ENCODE results near the gene TCF25. TPM values are rescaled to one million over a fixed set of nuclear protein-coding genes. Genes with fewer than 3 reads are reported as not detected.

Gene TCF25
- total and polyA plus RNA-seq, 2 experiments from 2014 or later = 95.4 to 143 TPM

DNA sequence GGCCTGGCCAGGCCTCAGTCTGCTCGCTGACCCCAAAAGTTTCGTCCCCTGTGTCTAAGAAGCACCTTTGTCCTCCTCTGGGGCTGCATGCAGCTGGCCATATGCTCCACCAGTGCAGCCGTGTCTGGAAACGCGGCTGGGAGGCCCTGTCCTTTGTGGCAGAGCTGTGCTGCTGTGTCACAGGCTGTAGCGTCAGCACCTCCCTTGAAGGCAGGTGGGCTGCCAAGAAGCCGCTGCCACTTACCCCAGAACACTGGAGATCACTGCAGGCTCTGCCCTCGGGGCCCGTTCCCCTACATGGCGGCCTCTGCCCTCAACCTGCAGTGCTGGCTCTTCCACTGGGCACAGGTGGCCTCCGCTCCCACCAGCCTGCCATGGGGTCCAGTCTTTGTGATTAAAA lies 29.6 kb downstream of the TCF25 start (continued):
- TF ChIP-seq, protein P1, sequence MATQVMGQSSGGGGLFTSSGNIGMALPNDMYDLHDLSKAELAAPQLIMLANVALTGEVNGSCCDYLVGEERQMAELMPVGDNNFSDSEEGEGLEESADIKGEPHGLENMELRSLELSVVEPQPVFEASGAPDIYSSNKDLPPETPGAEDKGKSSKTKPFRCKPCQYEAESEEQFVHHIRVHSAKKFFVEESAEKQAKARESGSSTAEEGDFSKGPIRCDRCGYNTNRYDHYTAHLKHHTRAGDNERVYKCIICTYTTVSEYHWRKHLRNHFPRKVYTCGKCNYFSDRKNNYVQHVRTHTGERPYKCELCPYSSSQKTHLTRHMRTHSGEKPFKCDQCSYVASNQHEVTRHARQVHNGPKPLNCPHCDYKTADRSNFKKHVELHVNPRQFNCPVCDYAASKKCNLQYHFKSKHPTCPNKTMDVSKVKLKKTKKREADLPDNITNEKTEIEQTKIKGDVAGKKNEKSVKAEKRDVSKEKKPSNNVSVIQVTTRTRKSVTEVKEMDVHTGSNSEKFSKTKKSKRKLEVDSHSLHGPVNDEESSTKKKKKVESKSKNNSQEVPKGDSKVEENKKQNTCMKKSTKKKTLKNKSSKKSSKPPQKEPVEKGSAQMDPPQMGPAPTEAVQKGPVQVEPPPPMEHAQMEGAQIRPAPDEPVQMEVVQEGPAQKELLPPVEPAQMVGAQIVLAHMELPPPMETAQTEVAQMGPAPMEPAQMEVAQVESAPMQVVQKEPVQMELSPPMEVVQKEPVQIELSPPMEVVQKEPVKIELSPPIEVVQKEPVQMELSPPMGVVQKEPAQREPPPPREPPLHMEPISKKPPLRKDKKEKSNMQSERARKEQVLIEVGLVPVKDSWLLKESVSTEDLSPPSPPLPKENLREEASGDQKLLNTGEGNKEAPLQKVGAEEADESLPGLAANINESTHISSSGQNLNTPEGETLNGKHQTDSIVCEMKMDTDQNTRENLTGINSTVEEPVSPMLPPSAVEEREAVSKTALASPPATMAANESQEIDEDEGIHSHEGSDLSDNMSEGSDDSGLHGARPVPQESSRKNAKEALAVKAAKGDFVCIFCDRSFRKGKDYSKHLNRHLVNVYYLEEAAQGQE (IDR thresholded peaks at IDR 0.05; ENCODE audit: unreplicated experiment) = no peak
- TF ChIP-seq CREB1 (CRISPR knock-in tag; IDR thresholded peaks at IDR 0.05; ENCODE audit: low read depth) = no peak
- TF ChIP-seq POLR2AphosphoS5 (IDR thresholded peaks at IDR 0.05; ENCODE audit: low read depth) = no peak
- TF ChIP-seq ZNF331 (CRISPR knock-in tag; IDR thresholded peaks at IDR 0.05; ENCODE audit: low read depth) = no peak

DNA sequence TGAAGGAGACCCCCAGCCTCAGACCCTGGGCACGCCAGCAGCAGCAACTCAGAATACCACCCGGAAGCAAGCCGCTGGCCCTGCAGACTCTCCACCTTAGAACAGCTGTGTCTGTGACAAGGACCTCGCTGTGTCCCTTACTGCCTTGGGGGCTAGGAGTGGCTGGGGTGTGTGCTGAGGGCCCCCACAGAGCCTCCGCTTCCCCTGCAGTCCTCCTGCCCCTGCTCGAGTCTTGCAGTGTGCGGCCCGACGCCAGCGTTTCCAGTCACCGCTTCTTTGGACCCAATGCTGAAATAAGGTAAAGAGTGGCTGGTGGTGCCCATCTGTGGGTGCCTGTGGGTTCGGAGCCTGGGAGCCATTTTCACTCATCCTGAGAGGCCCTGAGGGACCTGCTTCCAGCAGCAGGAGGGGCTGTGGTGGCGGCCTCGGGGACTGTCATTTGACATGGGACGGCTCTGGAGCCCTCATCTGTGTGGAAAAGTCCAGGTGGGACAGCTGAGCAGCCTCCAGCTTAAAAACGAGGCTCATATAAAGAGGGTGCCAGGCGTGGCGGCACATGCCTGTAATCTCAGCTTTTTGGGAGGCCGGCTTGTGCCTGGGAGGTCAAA lies 30.6 kb downstream of the TCF25 start:
- H3K36me3 ChIP-seq (ENCODE audit: insufficient read depth) = peaks cover 4% of the 10 kb centered on the region; the same call in 1 of the 2 replicates
- H3F3A ChIP-seq (replicated peaks; ENCODE audit: low read depth) = 0 out of 2 replicates have a peak, but pooled peaks cover 6% of the 10 kb centered on the region
- TF ChIP-seq ZNF331 (CRISPR knock-in tag; IDR thresholded peaks at IDR 0.05; ENCODE audit: low read depth) = no peak
- TF ChIP-seq, protein P2, sequence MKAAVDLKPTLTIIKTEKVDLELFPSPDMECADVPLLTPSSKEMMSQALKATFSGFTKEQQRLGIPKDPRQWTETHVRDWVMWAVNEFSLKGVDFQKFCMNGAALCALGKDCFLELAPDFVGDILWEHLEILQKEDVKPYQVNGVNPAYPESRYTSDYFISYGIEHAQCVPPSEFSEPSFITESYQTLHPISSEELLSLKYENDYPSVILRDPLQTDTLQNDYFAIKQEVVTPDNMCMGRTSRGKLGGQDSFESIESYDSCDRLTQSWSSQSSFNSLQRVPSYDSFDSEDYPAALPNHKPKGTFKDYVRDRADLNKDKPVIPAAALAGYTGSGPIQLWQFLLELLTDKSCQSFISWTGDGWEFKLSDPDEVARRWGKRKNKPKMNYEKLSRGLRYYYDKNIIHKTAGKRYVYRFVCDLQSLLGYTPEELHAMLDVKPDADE (IDR thresholded peaks at IDR 0.05) = no peak
- TF ChIP-seq ZNF114 (CRISPR knock-in tag; IDR thresholded peaks at IDR 0.05) = no peak
- no peak for TF ChIP-seq NANOG (IDR thresholded peaks at IDR 0.05; ENCODE audit: borderline replicate concordance)
- H3K4me1 ChIP-seq (ENCODE audit: insufficient read depth) = no peaks in the 10 kb centered on the region
- Mint-ChIP-seq H3K27me3 (ENCODE audit: insufficient read depth, low read depth, poor library complexity) (peaks cover 11% of the 10 kb centered on the region), H3K36me3 (ENCODE audit: low read depth) (peaks cover 54% of the 10 kb centered on the region), H3K9me3 (peaks cover 14% of the 10 kb centered on the region), H3K4me3 (no peak overlapping the region), H3K4me1 (no peaks in the 10 kb centered on the region), H3K27ac (no peak overlapping the region)
- no peaks in the 10 kb centered on the region for H3K79me2 ChIP-seq (replicated peaks; ENCODE audit: insufficient read depth)
- ATAC-seq (no peak), DNase-seq (ENCODE audit: low spot score) (no peak)
- H3K27me3 ChIP-seq (ENCODE audit: insufficient read depth) = no peaks in the 10 kb centered on the region
- H3K4me2 ChIP-seq = no peak overlapping the region
- no peak overlapping the region for H2AFZ ChIP-seq
- H4K20me1 ChIP-seq (replicated peaks; ENCODE audit: insufficient read depth) = no peaks in the 10 kb centered on the region
- no peak overlapping the region for H3K4me3 ChIP-seq
- H3K27ac ChIP-seq (ENCODE audit: low read depth) = no peak overlapping the region
- H3K9me2 ChIP-seq (ENCODE audit: insufficient read depth) = no peaks in the 10 kb centered on the region

All from GM23338 (cell line).